Activated CD8-positive, alpha-beta T cell treated with anti-CD3 and anti-CD28 coated beads, Interleukin-2, amount 10 ng/mL, durations not matched to agents 7 days and 5 days (primary cell): ENCODE measurements around the gene CERS2. TPM values are rescaled to one million over a fixed set of nuclear protein-coding genes. Genes with fewer than 3 reads are reported as not detected.
A peak's percentile ranks its signal among the peaks of the same experiment; 100 is the strongest.
"Not testable (repeated sequence)": the region's sequence is repeated elsewhere in the genome, so short reads cannot be mapped to it uniquely, and the experiment has no call there.

Source experiments
- ATAC-seq: fragments of 150-1000 bp; cut with Tn5 transposase; one replicate; pipeline ENCODE4 v1.10.0; 2021; ENCODE audit warnings: moderate library complexity
- CTCF ChIA-PET: fragments of 350-600 bp; sonication (Branson Sonifier 250); formaldehyde crosslinking; loops from one replicate; lab custom pipeline; 2021; ENCODE audit warnings: antibody characterized with exemption; lab: Charles Lee
- POLR2A ChIA-PET: fragments of 350-600 bp; sonication (Branson Sonifier 250); formaldehyde crosslinking; loops from one replicate; lab custom pipeline; 2021; ENCODE audit warnings: antibody characterized with exemption; lab: Charles Lee
- DNase-seq: peaks from one replicate; pipeline ENCODE4 v3.0.0-alpha.2; 2020
- H3K27ac Mint-ChIP-seq: one replicate; pipeline ENCODE4 v1.8.0; 2021; ENCODE audit warnings: mild to moderate bottlenecking, mixed read lengths
- H3K27me3 Mint-ChIP-seq: one replicate; pipeline ENCODE4 v1.8.0; 2021; ENCODE audit warnings: low read depth, mixed read lengths
- H3K36me3 Mint-ChIP-seq: one replicate; pipeline ENCODE4 v1.8.0; 2021; ENCODE audit warnings: low read depth, mixed read lengths
- H3K4me1 Mint-ChIP-seq: one replicate; pipeline ENCODE4 v1.8.0; 2021; ENCODE audit warnings: low read depth, mixed read lengths
- H3K4me3 Mint-ChIP-seq: one replicate; pipeline ENCODE4 v1.8.0; 2021; ENCODE audit warnings: mild to moderate bottlenecking, mixed read lengths
- H3K9me3 Mint-ChIP-seq: one replicate; pipeline ENCODE4 v1.8.0; 2022; ENCODE audit warnings: mixed read lengths; ENCODE audit not compliant: insufficient read depth
- total RNA-seq, 2 experiments: library from RNA; stranded (reverse); gene quantifications; one replicate each; pipeline ENCODE4 v1.2.3, GENCODE V29; 2021

Gene CERS2
- total RNA-seq, 2 experiments from 2014 or later = 149 to 150 TPM

DNA sequence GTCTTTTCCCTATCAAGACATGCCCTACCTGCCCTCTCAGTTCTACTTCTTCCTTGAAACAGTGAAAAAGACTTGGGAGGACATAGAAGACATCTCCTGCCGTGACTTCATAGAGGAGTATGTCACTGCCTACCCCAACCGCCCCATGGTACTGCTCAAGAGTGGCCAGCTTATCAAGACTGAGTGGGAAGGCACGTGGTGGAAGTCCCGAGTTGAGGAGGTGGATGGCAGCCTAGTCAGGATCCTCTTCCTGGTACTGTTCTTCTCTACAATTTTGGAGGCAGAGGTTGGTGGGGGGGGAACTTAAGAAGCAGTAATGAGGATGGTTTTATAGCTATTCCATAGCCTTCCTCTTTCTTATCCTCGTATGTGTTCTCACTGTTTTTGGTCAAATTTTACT lies 29.8 kb downstream of the CERS2 start:
- no peak for DNase-seq
- Mint-ChIP-seq H3K4me3 (no peak overlapping the region), H3K4me1 (no peaks in the 10 kb centered on the region), H3K27ac (no peak overlapping the region), H3K36me3 (peaks cover 66% of the 10 kb centered on the region), H3K9me3 (no peaks in the 10 kb centered on the region), H3K27me3 (no peaks in the 10 kb centered on the region)
- POLR2A ChIA-PET = no interaction called here
- no peak for ATAC-seq
- CTCF ChIA-PET = no interaction called here

DNA sequence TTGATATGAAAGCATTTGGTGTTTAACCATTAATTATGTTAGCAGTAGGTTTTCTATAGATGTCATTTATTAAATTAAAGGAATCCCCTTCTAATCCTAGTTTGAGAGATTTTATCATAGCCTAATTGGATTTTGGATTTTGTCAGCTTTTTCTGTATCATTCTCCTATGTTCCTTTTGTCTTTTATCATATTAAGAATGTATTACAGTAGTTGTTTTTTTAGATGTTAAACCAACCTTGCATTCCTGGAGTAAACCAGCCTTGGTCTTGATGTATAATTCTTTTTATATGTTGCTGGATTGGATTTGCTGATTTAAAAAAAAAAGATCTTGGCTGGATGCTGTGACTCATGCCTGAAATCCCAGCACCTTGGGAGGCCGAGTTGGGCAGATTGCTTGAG lies 42.9 kb downstream of the CERS2 start:
- DNase-seq (no peak), ATAC-seq (no peak)
- no peak overlapping the region for H3K27ac Mint-ChIP-seq
- peaks cover 14% of the 10 kb centered on the region for H3K4me1 Mint-ChIP-seq
- peaks cover 11% of the 10 kb centered on the region for H3K9me3 Mint-ChIP-seq
- H3K36me3 Mint-ChIP-seq = peaks cover 75% of the 10 kb centered on the region
- H3K4me3 Mint-ChIP-seq = no peak overlapping the region
- H3K27me3 Mint-ChIP-seq = no peaks in the 10 kb centered on the region
- ChIA-PET POLR2A (interaction anchor here (0.6 kb wide), 1 partner anchor 52 kb away, joined by 6 read pairs; no protein-coding TSS in a partner anchor), CTCF (interaction anchor here (1.3 kb wide), 1 partner anchor 9 kb away, joined by 7 read pairs; no protein-coding TSS in a partner anchor)

DNA sequence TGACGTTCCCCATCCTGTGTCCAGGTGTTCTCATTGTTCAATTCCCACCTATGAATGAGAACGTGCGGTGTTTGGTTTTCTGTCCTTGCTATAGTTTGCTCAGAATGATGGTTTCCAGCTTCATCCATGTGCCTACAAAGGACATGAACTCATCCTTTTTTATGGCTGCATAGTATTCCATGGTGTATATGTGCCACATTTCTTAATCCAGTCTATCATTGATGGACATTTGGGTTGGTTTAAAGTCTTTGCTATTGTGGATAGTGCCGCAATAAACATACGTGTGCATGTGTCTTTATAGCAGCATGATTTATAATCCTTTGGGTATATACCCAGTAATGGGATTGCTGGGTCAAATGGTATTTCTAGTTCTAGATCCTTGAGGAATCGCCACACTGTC lies 45.9 kb downstream of the CERS2 start:
- ATAC-seq, CTCF ChIA-PET, DNase-seq, H3K27ac Mint-ChIP-seq, POLR2A ChIA-PET, H3K27me3 Mint-ChIP-seq, H3K4me3 Mint-ChIP-seq: not testable (repeated sequence)
- Mint-ChIP-seq H3K36me3 (peaks cover 62% of the 10 kb centered on the region), H3K9me3 (peaks cover 11% of the 10 kb centered on the region), H3K4me1 (peaks cover 14% of the 10 kb centered on the region)

DNA sequence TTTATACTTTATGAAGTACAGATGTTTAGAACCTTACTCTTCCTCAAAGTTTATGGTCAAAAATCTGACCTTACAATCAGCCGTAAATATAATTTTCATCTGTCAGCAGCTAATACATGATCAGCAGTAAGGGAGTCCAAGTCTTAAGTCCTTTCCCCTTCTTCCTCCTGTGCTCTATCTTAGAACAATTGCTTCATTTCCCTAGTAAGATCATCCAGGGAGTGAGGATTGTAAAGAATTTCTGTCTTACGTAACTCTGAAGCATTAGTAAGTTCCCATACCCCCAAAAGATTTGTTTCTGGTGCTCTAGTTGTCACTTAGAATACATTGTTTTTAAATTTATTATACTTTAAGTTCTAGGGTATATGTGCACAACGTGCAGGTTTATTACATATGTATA lies 46.3 kb downstream of the CERS2 start:
- peak overlapping the region; percentile 27 for H3K4me3 Mint-ChIP-seq
- H3K4me1 Mint-ChIP-seq = peaks cover 14% of the 10 kb centered on the region
- peaks cover 11% of the 10 kb centered on the region for H3K9me3 Mint-ChIP-seq
- POLR2A ChIA-PET = interaction anchor here (0.6 kb wide), 1 partner anchor 180 kb away, joined by 3 read pairs; no protein-coding TSS in a partner anchor
- no peak for DNase-seq
- peaks cover 60% of the 10 kb centered on the region for H3K36me3 Mint-ChIP-seq
- H3K27me3 Mint-ChIP-seq = no peaks in the 10 kb centered on the region
- no peak for ATAC-seq
- CTCF ChIA-PET = interaction anchor here (1.1 kb wide), 1 partner anchor 60 kb away, joined by 3 read pairs; no protein-coding TSS in a partner anchor
- no peak overlapping the region for H3K27ac Mint-ChIP-seq

DNA sequence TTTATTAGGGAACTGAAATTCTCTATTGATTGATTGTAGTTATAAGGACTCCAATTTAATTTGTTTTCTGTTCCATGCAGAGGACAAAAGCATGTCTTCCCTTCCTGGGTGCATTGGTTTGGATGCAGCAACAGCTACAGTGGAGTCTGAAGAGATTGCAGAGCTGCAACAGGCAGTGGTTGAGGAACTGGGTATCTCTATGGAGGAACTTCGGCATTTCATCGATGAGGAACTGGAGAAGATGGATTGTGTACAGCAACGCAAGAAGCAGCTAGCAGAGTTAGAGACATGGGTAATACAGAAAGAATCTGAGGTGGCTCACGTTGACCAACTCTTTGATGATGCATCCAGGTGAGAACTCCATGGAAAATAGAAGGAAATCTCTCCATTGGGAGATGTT lies 47.0 kb downstream of the CERS2 start:
- H3K9me3 Mint-ChIP-seq = peaks cover 6% of the 10 kb centered on the region
- no peak for DNase-seq
- POLR2A ChIA-PET = no interaction called here
- CTCF ChIA-PET = interaction anchor here (1.1 to 2.5 kb wide), 2 partner anchors 46 to 60 kb away, joined by 3 to 5 read pairs; no protein-coding TSS in a partner anchor
- peaks cover 18% of the 10 kb centered on the region for H3K4me1 Mint-ChIP-seq
- H3K27me3 Mint-ChIP-seq = no peaks in the 10 kb centered on the region
- H3K4me3 Mint-ChIP-seq = peak overlapping the region; percentile 62
- peaks cover 54% of the 10 kb centered on the region for H3K36me3 Mint-ChIP-seq
- no peak for ATAC-seq
- peak overlapping the region; percentile 97 for H3K27ac Mint-ChIP-seq

DNA sequence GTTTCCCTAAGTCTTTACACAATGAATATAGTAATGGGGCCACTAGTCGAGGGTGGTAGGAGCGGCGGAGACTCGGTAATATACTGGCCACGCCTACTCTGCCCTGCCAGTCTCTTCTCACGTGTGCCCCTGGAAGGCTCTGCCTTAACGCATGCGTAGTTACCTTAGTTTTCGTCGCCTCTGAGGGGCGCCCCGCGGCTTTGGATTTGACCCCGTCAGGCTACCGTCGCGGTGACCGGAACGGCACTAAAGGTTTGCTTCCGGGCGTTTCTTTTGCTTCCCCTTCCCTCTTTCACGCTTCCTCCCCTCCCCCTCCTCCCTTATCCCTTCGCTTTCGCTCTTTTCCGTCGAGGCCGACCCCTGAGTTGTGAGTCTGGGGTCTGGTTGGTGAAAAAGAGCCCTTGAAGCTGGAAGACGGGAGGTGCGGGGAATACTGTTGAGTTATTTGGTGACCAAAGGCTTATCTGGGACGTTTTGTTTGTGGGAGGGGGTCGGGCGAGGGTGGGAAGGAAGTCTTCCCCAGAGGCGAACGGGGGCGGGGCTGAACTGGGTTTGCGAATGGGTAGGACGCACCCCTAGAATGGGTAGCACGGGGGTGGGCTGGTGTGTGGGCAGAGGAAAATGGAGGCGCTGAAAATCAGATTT lies 48.4 kb downstream of the CERS2 start, which contains the start of gene SETDB1:
SETDB1 (plus strand) TSS at position 267 of the 645 bp plus-strand sequence. CDS start 1,352 bp downstream, outside the sequence.
- Mint-ChIP-seq H3K27me3 (no peaks in the 10 kb centered on the region), H3K4me3 (peak within 1 kb of the TSS; percentile 97), H3K27ac (peak within 1 kb of the TSS; percentile 97), H3K4me1 (peaks cover 26% of the 10 kb centered on the region), H3K36me3 (peaks cover 41% of the 10 kb centered on the region), H3K9me3 (no peaks in the 10 kb centered on the region)
- ATAC-seq (peak; percentile 98), DNase-seq (peak; percentile 98)
- CTCF ChIA-PET = interaction anchor here (1.1 to 2.5 kb wide), 6 partner anchors 47 to 365 kb away, joined by 3 to 7 read pairs (median 5); partner anchors contain the start of gene MINDY1
- POLR2A ChIA-PET = interaction anchor here (0.7 to 2.0 kb wide), 7 partner anchors 36 to 437 kb away, joined by 3 to 5 read pairs (median 3); partner anchors contain the start of genes ENSA and MCL1

DNA sequence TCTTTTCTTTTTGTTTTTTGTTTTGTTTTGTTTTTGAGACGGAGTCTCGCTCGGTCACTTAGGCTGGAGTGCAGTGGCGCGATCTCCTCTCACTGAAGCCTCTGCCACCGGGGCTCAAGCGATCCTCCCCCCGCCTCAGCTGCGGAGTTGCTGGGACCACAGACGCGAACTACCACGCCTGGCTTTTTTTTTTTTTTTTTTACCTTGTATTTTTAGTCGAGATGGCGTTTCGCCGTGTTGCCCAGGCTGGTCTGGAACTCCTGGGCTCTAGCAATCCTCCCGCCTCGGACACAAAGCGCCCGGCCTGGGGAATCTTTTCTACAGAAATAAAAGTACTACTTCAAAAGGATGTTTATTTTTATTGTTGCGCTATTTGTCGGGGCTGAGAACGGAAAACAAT lies 49.6 kb downstream of the CERS2 start:
- ChIA-PET CTCF (interaction anchor here (1.1 to 2.5 kb wide), 4 partner anchors 48 to 364 kb away, joined by 3 to 7 read pairs (median 6); partner anchors contain the start of gene MINDY1), POLR2A (interaction anchor here (1.0 to 2.0 kb wide), 3 partner anchors 35 to 361 kb away, joined by 3 to 5 read pairs (median 4); partner anchors contain the start of gene MCL1)
- H3K36me3 Mint-ChIP-seq = peaks cover 31% of the 10 kb centered on the region
- peak overlapping the region; percentile 97 for H3K27ac Mint-ChIP-seq
- H3K4me1 Mint-ChIP-seq = peaks cover 26% of the 10 kb centered on the region
- no peaks in the 10 kb centered on the region for H3K9me3 Mint-ChIP-seq
- ATAC-seq (no peak), DNase-seq (no peak)
- H3K27me3 Mint-ChIP-seq = no peaks in the 10 kb centered on the region
- peak overlapping the region; percentile 97 for H3K4me3 Mint-ChIP-seq

DNA sequence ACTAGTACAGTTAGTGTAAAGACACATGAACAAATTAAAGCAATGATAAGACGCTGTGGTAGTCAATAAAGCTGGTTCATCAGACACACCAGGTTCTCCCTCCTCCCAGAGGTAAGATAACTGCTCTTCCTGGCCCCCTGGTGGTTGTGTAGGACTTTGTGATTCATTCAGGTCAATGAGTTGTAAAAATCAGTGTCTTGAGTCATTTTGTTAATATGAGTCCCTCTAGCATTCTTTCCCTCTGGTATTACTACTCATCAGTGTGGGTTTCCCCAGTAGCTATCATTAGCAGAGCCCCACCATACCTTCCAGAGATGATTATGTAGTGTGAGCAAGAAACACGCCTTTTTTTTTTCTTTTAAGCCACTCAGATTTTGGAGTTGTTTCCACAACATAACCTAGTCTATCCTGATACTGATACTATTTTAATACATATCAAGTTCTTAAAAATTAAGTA lies 52.1 kb downstream of the CERS2 start:
- Mint-ChIP-seq H3K4me1 (peaks cover 21% of the 10 kb centered on the region), H3K9me3 (no peaks in the 10 kb centered on the region), H3K4me3 (no peak overlapping the region), H3K27me3 (no peaks in the 10 kb centered on the region), H3K27ac (no peak overlapping the region), H3K36me3 (peaks cover 7% of the 10 kb centered on the region)
- peak; percentile 52 for ATAC-seq
- DNase-seq = peak; percentile 89
- ChIA-PET CTCF (interaction anchor here (0.6 to 2.3 kb wide), 53 partner anchors 10 to 437 kb away, joined by 3 to 32 read pairs (median 4); partner anchors contain the start of genes CTSK, CTXND2, GOLPH3L and TNFAIP8L2), POLR2A (interaction anchor here (0.5 to 1.6 kb wide), 4 partner anchors 33 to 184 kb away, joined by 3 to 6 read pairs (median 3); no protein-coding TSS in a partner anchor)

DNA sequence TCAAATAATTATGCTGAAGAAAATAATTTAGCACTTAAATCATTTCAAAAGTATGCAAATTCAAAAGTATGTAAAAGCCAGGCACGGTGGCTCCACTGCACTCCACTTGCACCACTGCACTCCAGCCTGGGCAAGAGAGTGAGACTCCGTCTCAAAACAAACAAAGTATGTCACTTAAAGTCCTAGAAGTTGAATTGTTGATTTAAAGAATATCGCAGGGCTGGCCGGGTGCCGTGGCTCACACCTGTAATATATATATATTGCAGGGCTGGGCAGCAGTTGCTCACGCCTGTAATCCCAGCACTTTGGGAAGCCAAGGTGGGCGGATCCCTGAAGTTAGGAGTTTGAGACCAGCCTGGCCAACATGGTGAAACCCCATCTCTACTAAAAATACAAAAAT lies 57.2 kb downstream of the CERS2 start:
- DNase-seq (no peak), ATAC-seq (no peak)
- no peak overlapping the region for H3K4me3 Mint-ChIP-seq
- CTCF ChIA-PET = interaction anchor here (1.0 to 1.1 kb wide), 2 partner anchors 78 to 96 kb away, joined by 3 read pairs; no protein-coding TSS in a partner anchor
- H3K36me3 Mint-ChIP-seq = no peaks in the 10 kb centered on the region
- H3K9me3 Mint-ChIP-seq = no peaks in the 10 kb centered on the region
- H3K27me3 Mint-ChIP-seq = no peaks in the 10 kb centered on the region
- H3K27ac Mint-ChIP-seq = no peak overlapping the region
- POLR2A ChIA-PET = no interaction called here
- peaks cover 6% of the 10 kb centered on the region for H3K4me1 Mint-ChIP-seq
